Gastrocnemius medialis (tissue), 4 donors: ENCODE measurements around the gene ATXN1. TPM values are rescaled to one million over a fixed set of nuclear protein-coding genes. Genes with fewer than 3 reads are reported as not detected.

Experiments
- ATAC-seq, 2 donors: fragments of 150-250 bp; one replicate each; pipeline ENCODE4 v1.9.1; 2016
- DNase-seq, 2 donors: peaks; one replicate each; pipeline ENCODE4 v3.0.0-alpha.2; 2019
- H3K27ac ChIP-seq, 4 donors: fragments of 200-600 bp; sonication (generic); 1 replicate in 1 of 4; 2 replicates in 3 of 4; pipeline ENCODE4 v1.5.1; 2016 to 2018; ENCODE audit warnings: mild to moderate bottlenecking in 2 of 4, moderate library complexity in 1 of 4
- H3K27me3 ChIP-seq, 3 donors: fragments of 200-600 bp; sonication (generic) in 2 of 3; 1 replicate in 1 of 3; 2 replicates in 2 of 3; pipeline versions ENCODE4 v1.5.1 to v1.6.0; 2016 to 2019; ENCODE audit warnings: mild to moderate bottlenecking in 1 of 3, moderate library complexity in 1 of 3
- H3K36me3 ChIP-seq, 2 donors: fragments of 200-600 bp; sonication (generic) in 1 of 2; one replicate each; pipeline ENCODE4 v1.5.1; 2017 to 2018
- H3K4me1 ChIP-seq, 2 donors: fragments of 200-600 bp; sonication (generic) in 1 of 2; one replicate each; pipeline ENCODE4 v1.5.1; 2016 to 2017; ENCODE audit warnings: mild to moderate bottlenecking in 2 of 2
- H3K4me3 ChIP-seq, 4 donors: fragments of 200-600 bp; sonication (generic) in 3 of 4; 1 replicate in 1 of 4; 2 replicates in 3 of 4; pipeline ENCODE4 v1.5.1; 2016 to 2019; ENCODE audit warnings: mild to moderate bottlenecking in 2 of 4
- H3K9me3 ChIP-seq, 3 donors: fragments of 200-600 bp; sonication (generic) in 2 of 3; 1 replicate in 1 of 3; 2 replicates in 2 of 3; pipeline ENCODE4 v1.5.1; 2016 to 2019
- CTCF ChIP-seq, 5 experiments: fragments of 450-650 bp in 3 of 5; fragments of 200-600 bp in 2 of 5; sonication (generic) in 2 of 5; IDR thresholded peaks in 4 of 5; conservative IDR thresholded peaks in 1 of 5; 1 replicate in 4 of 5; 2 replicates in 1 of 5; pipeline ENCODE4 v1.5.1; 2016 to 2019; ENCODE audit warnings: antibody characterized with exemption in 5 of 5, mild to moderate bottlenecking in 3 of 5, moderate library complexity in 3 of 5
- POLR2A ChIP-seq, 2 donors: fragments of 450-650 bp; IDR thresholded peaks; one replicate each; pipeline ENCODE4 v1.6.1; 2017; ENCODE audit warnings: antibody characterized with exemption in 2 of 2, mild to moderate bottlenecking in 2 of 2, moderate library complexity in 2 of 2
- in situ Hi-C, 4 donors: fragments of 200-750 bp; cut with MboI; loops; one replicate each; pipeline versions ENCODE4 v1.15.0 to v1.8.0; 2017; ENCODE audit warnings: low sequenced_read_pairs in 4 of 4
- intact Hi-C: fragments of 100-400 bp; cut with DNase I; formaldehyde crosslinking; loops from one replicate; pipeline ENCODE4 v1.15.1; 2023; ENCODE audit warnings: low total_unique reads
- total RNA-seq, 4 donors: library from RNA; depleted of rRNA; stranded (reverse); fragments of >200 nt; gene quantifications; one replicate each; pipeline versions ENCODE4 v1.1.0 to v1.2.3, GENCODE V29; 2016

Gene ATXN1
- total RNA-seq, 4 donors from 2014 or later, result 21.8 to 42.9 (median 33.1) TPM

GRCh38 chr6:16696496-16696895, 64.8 kb downstream of the ATXN1 start:
- H3K4me3 ChIP-seq, result no peak overlapping the region
- H3K27ac ChIP-seq, result no peak overlapping the region
- in situ Hi-C loops (no loop called here), intact Hi-C loops (no loop called here)
- H3K9me3 ChIP-seq, result no peaks in the 10 kb centered on the region
- TF ChIP-seq CTCF (IDR thresholded peaks at IDR 0.05 in 4 of 5, conservative IDR thresholded peaks at IDR 0.05 in 1 of 5), result no peak
- TF ChIP-seq POLR2A (IDR thresholded peaks at IDR 0.05), result no peak
- no peaks in the 10 kb centered on the region for H3K27me3 ChIP-seq
- H3K4me1 ChIP-seq, result peaks cover 32 to 35% of the 10 kb centered on the region in 2 donors
- DNase-seq, result no peak
- H3K36me3 ChIP-seq, result no peaks in the 10 kb centered on the region
- ATAC-seq, result no peak

- no peak for ATAC-seq
- H3K9me3 ChIP-seq, result no peaks in the 10 kb centered on the region
- intact Hi-C loops (no loop called here), in situ Hi-C loops (no loop called here)
- H3K4me1 ChIP-seq, result peaks cover 21 to 30% of the 10 kb centered on the region in 2 donors
- TF ChIP-seq POLR2A (IDR thresholded peaks at IDR 0.05) (no peak), CTCF (IDR thresholded peaks at IDR 0.05 in 4 of 5, conservative IDR thresholded peaks at IDR 0.05 in 1 of 5) (no peak)
- DNase-seq, result no peak
- H3K36me3 ChIP-seq, result no peaks in the 10 kb centered on the region
- no peaks in the 10 kb centered on the region for H3K27me3 ChIP-seq
- no peak overlapping the region for H3K27ac ChIP-seq
- no peak overlapping the region for H3K4me3 ChIP-seq
These were observed 66.3 kb downstream of the ATXN1 start for GRCh38 chr6:16694781-16695578.

- no peaks in the 10 kb centered on the region for H3K9me3 ChIP-seq
- peak overlapping the region in 1 of 4 donors; percentile 19 for H3K27ac ChIP-seq
- in situ Hi-C loops (no loop called here), intact Hi-C loops (no loop called here)
- DNase-seq (no peak), ATAC-seq (no peak)
- no peaks in the 10 kb centered on the region for H3K36me3 ChIP-seq
- H3K4me1 ChIP-seq, result peaks cover 14 to 29% of the 10 kb centered on the region in 2 donors
- no peak overlapping the region for H3K4me3 ChIP-seq
- TF ChIP-seq CTCF (IDR thresholded peaks at IDR 0.05 in 4 of 5, conservative IDR thresholded peaks at IDR 0.05 in 1 of 5) (no peak), POLR2A (IDR thresholded peaks at IDR 0.05) (no peak)
- H3K27me3 ChIP-seq, result no peaks in the 10 kb centered on the region
These were observed 69.9 kb downstream of the ATXN1 start for GRCh38 chr6:16691324-16691723.

GRCh38 chr6:16690608-16691142, 70.6 kb downstream of the ATXN1 start:
- TF ChIP-seq POLR2A (IDR thresholded peaks at IDR 0.05) (no peak), CTCF (IDR thresholded peaks at IDR 0.05 in 4 of 5, conservative IDR thresholded peaks at IDR 0.05 in 1 of 5) (no peak)
- Histone ChIP-seq H3K27me3 (no peaks in the 10 kb centered on the region), H3K36me3 (no peaks in the 10 kb centered on the region), H3K27ac (peak overlapping the region in 3 of 4 donors; percentile 7 to 21 (median 19)), H3K9me3 (no peaks in the 10 kb centered on the region), H3K4me1 (peaks cover 15 to 30% of the 10 kb centered on the region in 2 donors), H3K4me3 (no peak overlapping the region)
- DNase-seq (no peak), ATAC-seq (peak in 1 of 2 donors; percentile 15)
- in situ Hi-C loops (no loop called here), intact Hi-C loops (no loop called here)
